Ishikawa (cell line): ENCODE data around the gene EPHB1.

Source experiments
- CEBPB ChIP-seq: IDR thresholded peaks from 2 replicates; pipeline ENCODE4 v1.6.1; 2012
- CREB1 ChIP-seq: IDR thresholded peaks from 2 replicates; pipeline ENCODE4 v1.6.1; 2012; ENCODE audit warnings: low read depth
- EGR1 ChIP-seq: IDR thresholded peaks from 2 replicates; pipeline ENCODE4 v1.6.1; 2012
- EP300 ChIP-seq: IDR thresholded peaks from 2 replicates; pipeline ENCODE4 v1.6.1; 2012; ENCODE audit warnings: borderline replicate concordance
- FOXM1 ChIP-seq: IDR thresholded peaks from 2 replicates; pipeline ENCODE4 v1.6.1; 2012; ENCODE audit warnings: low read depth, borderline replicate concordance
- MAX ChIP-seq: IDR thresholded peaks from 2 replicates; pipeline ENCODE4 v1.6.1; 2012
- NFIC ChIP-seq: IDR thresholded peaks from 2 replicates; pipeline ENCODE4 v1.6.1; 2012
- RAD21 ChIP-seq: IDR thresholded peaks from 2 replicates; pipeline ENCODE4 v1.6.1; 2012; ENCODE audit warnings: low read depth
- REST ChIP-seq: IDR thresholded peaks from 2 replicates; pipeline ENCODE4 v1.6.1; 2012; ENCODE audit warnings: low read depth, mild to moderate bottlenecking
- TAF1 ChIP-seq: IDR thresholded peaks from 2 replicates; pipeline ENCODE4 v1.6.1; 2012; ENCODE audit warnings: low read depth, mild to moderate bottlenecking
- TCF12 ChIP-seq: IDR thresholded peaks from 2 replicates; pipeline ENCODE4 v1.6.1; 2012; ENCODE audit warnings: low read depth
- TEAD4 ChIP-seq: IDR thresholded peaks from 2 replicates; pipeline ENCODE4 v1.6.1; 2012
- YY1 ChIP-seq: IDR thresholded peaks from 2 replicates; pipeline ENCODE4 v1.6.1; 2012; ENCODE audit warnings: low read depth
- ZBTB7A ChIP-seq: IDR thresholded peaks from 2 replicates; pipeline ENCODE4 v1.6.1; 2012; ENCODE audit warnings: low read depth
- TF ChIP-seq, protein P1 (sequence below): IDR thresholded peaks from 2 replicates; pipeline ENCODE4 v1.6.1; 2012

EPHB1 gene

DNA sequence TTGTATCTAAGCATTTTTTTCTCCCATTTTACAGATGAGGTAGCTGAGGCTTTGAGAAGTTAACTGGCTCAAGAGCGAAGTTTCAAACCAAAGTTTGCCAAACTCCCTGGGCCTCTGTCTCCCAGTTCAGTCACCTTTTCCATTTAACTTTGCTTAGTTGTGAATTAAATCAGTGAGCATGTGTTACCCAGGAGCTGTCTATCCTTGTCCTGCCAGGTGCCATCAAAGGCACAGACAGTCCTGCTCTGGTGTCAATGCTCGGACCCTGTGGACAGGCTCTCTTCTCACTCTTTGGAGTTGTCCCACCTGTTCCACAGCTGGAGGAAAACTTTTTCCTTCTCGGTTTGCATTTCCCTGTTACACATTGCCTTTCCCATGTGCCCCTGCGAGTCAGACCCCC is 8.6 kb downstream of the EPHB1 start:
- TF ChIP-seq REST (no peak), TAF1 (no peak)
- TF ChIP-seq, protein P1, sequence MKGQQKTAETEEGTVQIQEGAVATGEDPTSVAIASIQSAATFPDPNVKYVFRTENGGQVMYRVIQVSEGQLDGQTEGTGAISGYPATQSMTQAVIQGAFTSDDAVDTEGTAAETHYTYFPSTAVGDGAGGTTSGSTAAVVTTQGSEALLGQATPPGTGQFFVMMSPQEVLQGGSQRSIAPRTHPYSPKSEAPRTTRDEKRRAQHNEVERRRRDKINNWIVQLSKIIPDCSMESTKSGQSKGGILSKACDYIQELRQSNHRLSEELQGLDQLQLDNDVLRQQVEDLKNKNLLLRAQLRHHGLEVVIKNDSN, result no peak

DNA sequence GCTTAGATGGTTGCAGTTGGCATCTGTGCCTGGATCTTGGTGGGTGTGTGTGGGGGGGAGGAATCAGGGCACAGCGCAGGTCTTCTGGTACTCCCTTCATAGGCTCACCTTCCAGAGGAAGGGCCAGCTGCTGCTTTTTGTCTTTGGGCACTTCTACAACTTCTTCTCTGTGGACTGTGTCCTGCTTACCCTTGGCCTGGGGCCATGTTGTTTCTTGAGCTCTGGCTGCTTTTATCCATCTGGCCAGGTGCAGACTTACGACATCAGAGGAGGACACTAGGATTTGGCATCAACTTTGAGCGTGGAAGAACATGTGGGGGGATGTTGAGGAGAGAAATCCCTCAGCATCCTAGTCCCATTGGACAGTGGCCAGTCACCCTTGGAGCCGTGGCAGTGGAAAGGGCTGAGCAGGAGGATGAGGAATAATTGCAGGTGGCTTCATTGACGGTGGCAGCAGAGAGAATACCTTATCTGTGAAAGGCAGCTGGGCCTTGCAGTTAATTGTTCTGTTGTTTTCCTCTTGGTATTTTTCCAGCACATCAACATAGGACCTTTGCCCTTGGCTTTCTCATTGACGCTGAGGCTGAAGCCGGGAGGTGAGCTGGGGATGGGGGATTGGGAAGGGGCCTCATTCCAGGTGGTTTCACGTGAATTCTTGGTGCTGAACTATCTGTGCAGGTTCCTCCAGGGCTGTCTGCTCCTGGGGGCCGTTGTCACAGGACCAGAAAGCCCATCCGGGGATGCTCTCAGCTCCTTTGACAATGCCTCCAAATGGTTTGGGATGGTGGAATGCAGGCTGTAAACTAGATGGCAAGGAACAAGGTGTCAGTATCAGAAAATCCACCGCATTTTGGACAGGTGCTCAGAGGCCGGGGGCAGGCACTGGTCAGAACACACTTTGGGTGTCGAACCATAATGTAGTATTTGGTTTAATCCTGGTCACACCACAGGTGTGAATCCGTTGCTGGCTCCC is 9.7 kb downstream of the EPHB1 start:
- no peak for TF ChIP-seq YY1
- no peak for TF ChIP-seq FOXM1
- no peak for TF ChIP-seq EP300
- TF ChIP-seq, protein P1, result no peak
- no peak for TF ChIP-seq CREB1
- TF ChIP-seq CEBPB, result no peak
- no peak for TF ChIP-seq NFIC
- TF ChIP-seq TCF12, result no peak
- no peak for TF ChIP-seq EGR1
- no peak for TF ChIP-seq TAF1
- no peak for TF ChIP-seq TEAD4
- no peak for TF ChIP-seq ZBTB7A
- no peak for TF ChIP-seq RAD21
- no peak for TF ChIP-seq MAX

- TF ChIP-seq EGR1, result no peak
- no peak for TF ChIP-seq EP300
- no peak for TF ChIP-seq NFIC
- TF ChIP-seq, protein P1, result no peak
- no peak for TF ChIP-seq CREB1
- TF ChIP-seq TCF12, result no peak
- TF ChIP-seq TAF1, result no peak
- no peak for TF ChIP-seq FOXM1
- no peak for TF ChIP-seq ZBTB7A
- no peak for TF ChIP-seq TEAD4
- TF ChIP-seq CEBPB, result no peak
- no peak for TF ChIP-seq MAX
- TF ChIP-seq RAD21, result no peak
- TF ChIP-seq REST, result no peak
- TF ChIP-seq YY1, result no peak
Observed at GRCh38 chr3:134807189-134807588, 12.1 kb downstream of the EPHB1 start.

- TF ChIP-seq ZBTB7A (no peak), RAD21 (no peak), CREB1 (no peak), FOXM1 (no peak), NFIC (no peak), EGR1 (no peak), MAX (no peak), EP300 (no peak), CEBPB (no peak), TAF1 (no peak), YY1 (no peak), TEAD4 (no peak), TCF12 (no peak)
Observed at GRCh38 chr3:134808835-134809234, 13.8 kb downstream of the EPHB1 start.

DNA sequence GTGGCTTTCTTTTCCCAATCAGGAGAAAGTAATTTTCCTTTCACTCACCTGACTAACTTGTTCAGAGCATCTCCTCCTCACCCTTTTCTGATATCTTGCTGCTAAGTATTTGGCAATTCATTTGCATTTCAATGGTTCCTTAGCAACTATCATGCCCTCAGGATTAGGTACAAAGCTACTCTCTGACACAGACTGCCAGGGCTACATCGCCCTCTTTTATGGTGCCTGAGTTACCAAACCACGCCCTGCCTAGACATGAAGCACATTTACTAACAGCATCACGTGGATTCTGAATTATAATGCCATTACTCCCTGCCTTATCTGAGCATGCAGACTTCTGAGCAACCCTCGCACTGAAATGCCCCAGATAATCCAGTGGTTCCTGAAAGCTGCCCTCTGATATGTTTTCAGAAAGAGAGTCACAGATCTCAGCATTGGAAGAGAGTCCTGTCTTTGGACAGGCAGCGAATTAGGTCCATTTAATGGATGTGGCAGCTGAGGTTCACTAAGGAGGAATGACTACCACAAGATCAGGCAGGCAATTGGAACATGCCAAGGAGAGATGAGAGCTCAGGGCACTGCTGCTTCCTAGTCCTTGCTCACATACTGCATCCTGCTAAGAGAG is 14.5 kb downstream of the EPHB1 start:
- TF ChIP-seq YY1 (no peak), MAX (no peak), CEBPB (no peak), TEAD4 (no peak), EGR1 (no peak), NFIC (no peak), CREB1 (no peak), TAF1 (no peak), EP300 (no peak), TCF12 (no peak), FOXM1 (no peak), REST (no peak), ZBTB7A (no peak), RAD21 (no peak)
- TF ChIP-seq, protein P1, result no peak
